Suprapubic skin (tissue), 4 donors: Measurements from ENCODE around the gene SPAG16. TPM values are rescaled to one million over a fixed set of nuclear protein-coding genes. Genes with fewer than 3 reads are reported as not detected.

Source experiments
- DNase-seq, 2 donors: peaks; one replicate each; pipeline ENCODE4 v3.0.0-alpha.2; 2019; ENCODE audit warnings: low spot score in 2 of 2
- H3K27ac ChIP-seq: fragments of 200-600 bp; sonication (generic); one replicate; pipeline ENCODE4 v1.5.1; 2019
- H3K27me3 ChIP-seq: fragments of 200-600 bp; sonication (generic); one replicate; pipeline ENCODE4 v1.5.1; 2019
- H3K36me3 ChIP-seq: fragments of 200-600 bp; sonication (generic); one replicate; pipeline ENCODE4 v1.5.1; 2019
- H3K4me1 ChIP-seq: fragments of 200-600 bp; sonication (generic); one replicate; pipeline ENCODE4 v1.5.1; 2019
- H3K4me3 ChIP-seq: fragments of 200-600 bp; sonication (generic); one replicate; pipeline ENCODE4 v1.5.1; 2019; ENCODE audit warnings: mild to moderate bottlenecking
- H3K9me3 ChIP-seq: fragments of 200-600 bp; sonication (generic); one replicate; pipeline ENCODE4 v1.5.1; 2019
- CTCF ChIP-seq, 2 donors: fragments of 200-600 bp in 1 of 2; fragments of 450-650 bp in 1 of 2; sonication (generic) in 1 of 2; IDR thresholded peaks; one replicate each; pipeline ENCODE4 v1.5.1; 2016 to 2019; ENCODE audit warnings: antibody characterized with exemption in 2 of 2, mild to moderate bottlenecking in 1 of 2, moderate library complexity in 1 of 2
- EP300 ChIP-seq: sonication (generic); formaldehyde crosslinking; IDR thresholded peaks from one replicate; pipeline ENCODE4 v1.6.1; 2017; ENCODE audit warnings: antibody characterized with exemption
- POLR2A ChIP-seq, 2 donors: fragments of 450-650 bp; IDR thresholded peaks; one replicate each; pipeline ENCODE4 v1.6.1; 2017; ENCODE audit warnings: antibody characterized with exemption in 2 of 2, mild to moderate bottlenecking in 2 of 2, moderate library complexity in 2 of 2
- POLR2AphosphoS5 ChIP-seq, 3 donors: sonication (generic); formaldehyde crosslinking; IDR thresholded peaks; one replicate each; pipeline ENCODE4 v1.6.1; 2017; ENCODE audit warnings: antibody characterized with exemption in 3 of 3
- WGBS: methylation state at CpG from one replicate; pipeline ENCODE4 v1.1.5; 2018; 5-methylcytosine and 5-hydroxymethylcytosine counted together
- total RNA-seq, 4 donors: library from RNA; depleted of rRNA; stranded (reverse); fragments of >200 nt; gene quantifications; one replicate each; pipeline ENCODE4 v1.1.0, GENCODE V29; 2016

The SPAG16 gene
- total RNA-seq, 4 donors from 2014 or later, result 17.5 to 31.4 (median 22.0) TPM

GRCh38 chr2:214265991-214266489 is 981.8 kb downstream of the SPAG16 start:
- no peak for TF ChIP-seq POLR2A (IDR thresholded peaks at IDR 0.05)
- TF ChIP-seq POLR2AphosphoS5 (IDR thresholded peaks at IDR 0.05), result no peak
- no peak for TF ChIP-seq CTCF (IDR thresholded peaks at IDR 0.05)
- TF ChIP-seq EP300, result no peak
- 66% methylated on average over 3 of the region's 3 CpGs for WGBS

GRCh38 chr2:214277880-214278279 is 993.6 kb downstream of the SPAG16 start:
- no peak for TF ChIP-seq EP300
- no peak for TF ChIP-seq POLR2A (IDR thresholded peaks at IDR 0.05)
- no peak for TF ChIP-seq CTCF (IDR thresholded peaks at IDR 0.05)
- TF ChIP-seq POLR2AphosphoS5 (IDR thresholded peaks at IDR 0.05), result no peak
- WGBS, result 86% methylated on average over 9 of the region's 9 CpGs

More at GRCh38 chr2:214265991-214266489, 981.8 kb downstream of the SPAG16 start:
- Histone ChIP-seq H3K27ac (no peak overlapping the region), H3K36me3 (no peaks in the 10 kb centered on the region), H3K4me3 (no peak overlapping the region), H3K4me1 (no peaks in the 10 kb centered on the region), H3K27me3 (no peaks in the 10 kb centered on the region), H3K9me3 (no peaks in the 10 kb centered on the region)
- DNase-seq, result no peak

DNA sequence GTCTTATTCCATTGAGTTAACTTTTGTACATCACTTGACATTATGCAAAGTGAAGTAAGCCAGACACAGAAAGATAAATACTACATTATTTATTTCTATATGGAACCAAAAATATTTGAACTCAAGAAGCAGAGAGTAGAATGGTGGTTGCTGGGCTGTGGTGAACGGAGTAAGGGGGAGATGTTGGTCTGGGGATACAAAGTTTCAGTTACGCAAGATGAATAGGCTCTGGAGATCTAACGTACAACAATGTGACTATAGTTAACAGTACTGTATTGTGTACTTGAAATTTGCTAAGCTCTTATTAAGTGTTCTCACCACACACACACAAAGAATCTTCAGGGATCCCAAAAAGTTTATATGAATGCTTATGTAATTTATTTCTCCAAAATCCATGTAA is 1001.7 kb downstream of the SPAG16 start:
- Histone ChIP-seq H3K27ac (no peak overlapping the region), H3K27me3 (no peaks in the 10 kb centered on the region), H3K36me3 (no peaks in the 10 kb centered on the region), H3K4me1 (no peaks in the 10 kb centered on the region), H3K4me3 (no peak overlapping the region), H3K9me3 (peaks cover 3% of the 10 kb centered on the region)
- no peak for DNase-seq
- TF ChIP-seq EP300 (no peak), POLR2AphosphoS5 (IDR thresholded peaks at IDR 0.05) (no peak), CTCF (IDR thresholded peaks at IDR 0.05) (no peak), POLR2A (IDR thresholded peaks at IDR 0.05) (no peak)
- 54% methylated on average over 3 of the region's 3 CpGs for WGBS

More at GRCh38 chr2:214277880-214278279, 993.6 kb downstream of the SPAG16 start:
- no peaks in the 10 kb centered on the region for H3K27me3 ChIP-seq
- H3K4me3 ChIP-seq, result no peak overlapping the region
- no peaks in the 10 kb centered on the region for H3K36me3 ChIP-seq
- no peak for DNase-seq
- no peak overlapping the region for H3K27ac ChIP-seq
- no peaks in the 10 kb centered on the region for H3K4me1 ChIP-seq
- peaks cover 4% of the 10 kb centered on the region for H3K9me3 ChIP-seq

GRCh38 chr2:214293593-214293992 is 1009.3 kb downstream of the SPAG16 start:
- Histone ChIP-seq H3K4me1 (no peaks in the 10 kb centered on the region), H3K9me3 (peaks cover 8% of the 10 kb centered on the region), H3K4me3 (no peak overlapping the region), H3K27ac (no peak overlapping the region), H3K36me3 (no peaks in the 10 kb centered on the region), H3K27me3 (no peaks in the 10 kb centered on the region)
- no peak for TF ChIP-seq POLR2AphosphoS5 (IDR thresholded peaks at IDR 0.05)
- TF ChIP-seq EP300, result no peak
- TF ChIP-seq POLR2A (IDR thresholded peaks at IDR 0.05), result no peak
- DNase-seq, result no peak

DNA sequence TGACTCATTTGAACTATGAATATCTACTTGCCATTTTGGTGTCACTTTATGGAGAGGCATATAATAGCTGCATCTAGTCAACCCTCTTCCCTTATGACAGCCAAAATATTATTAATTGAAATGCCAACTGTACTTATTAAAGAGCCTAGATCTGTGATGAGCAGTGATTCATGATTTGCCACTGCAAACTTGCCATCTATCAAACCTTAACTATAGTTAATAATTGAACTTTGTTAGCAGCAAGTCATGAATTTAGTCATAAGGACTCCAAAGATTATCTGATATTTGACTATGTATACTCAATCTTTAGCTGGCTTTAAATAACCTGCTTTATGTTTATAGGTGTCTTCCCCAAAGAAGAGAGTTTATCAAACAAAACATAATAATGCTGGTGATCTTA is 1010.2 kb downstream of the SPAG16 start:
- no peak for DNase-seq
- Histone ChIP-seq H3K9me3 (peaks cover 8% of the 10 kb centered on the region), H3K4me3 (no peak overlapping the region), H3K27ac (no peak overlapping the region), H3K36me3 (no peaks in the 10 kb centered on the region), H3K4me1 (no peaks in the 10 kb centered on the region), H3K27me3 (no peaks in the 10 kb centered on the region)
- TF ChIP-seq CTCF (IDR thresholded peaks at IDR 0.05) (no peak), POLR2A (IDR thresholded peaks at IDR 0.05) (no peak), EP300 (no peak), POLR2AphosphoS5 (IDR thresholded peaks at IDR 0.05) (no peak)

DNA sequence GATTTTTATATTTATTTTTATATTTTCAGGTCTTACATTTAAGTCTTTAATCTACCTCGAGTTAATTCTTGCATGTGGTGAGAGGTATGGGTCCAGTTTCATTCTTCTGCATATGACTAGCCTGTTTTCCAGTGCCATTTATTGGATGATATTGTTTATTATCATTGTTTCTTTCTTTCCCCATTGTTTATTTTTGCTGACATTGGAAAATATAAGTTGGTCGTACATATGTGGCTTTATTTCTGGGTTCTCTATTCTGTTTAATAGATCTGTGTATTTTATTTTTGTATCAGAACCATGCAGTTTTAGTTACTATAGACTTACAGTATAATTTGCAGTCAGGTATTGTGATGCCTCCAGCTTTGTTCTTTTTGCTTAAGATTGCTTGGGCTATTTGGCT is 1013.2 kb downstream of the SPAG16 start:
- no peak for TF ChIP-seq POLR2A (IDR thresholded peaks at IDR 0.05)
- TF ChIP-seq EP300, result no peak
- no peak for TF ChIP-seq CTCF (IDR thresholded peaks at IDR 0.05)
- no peak for TF ChIP-seq POLR2AphosphoS5 (IDR thresholded peaks at IDR 0.05)
- DNase-seq, result no peak
- H3K9me3 ChIP-seq, result peaks cover 5% of the 10 kb centered on the region
- H3K27ac ChIP-seq, result no peak overlapping the region
- H3K4me3 ChIP-seq, result no peak overlapping the region
- 77% methylated on average over 2 of the region's 2 CpGs for WGBS
- H3K36me3 ChIP-seq, result no peaks in the 10 kb centered on the region
- no peaks in the 10 kb centered on the region for H3K27me3 ChIP-seq
- H3K4me1 ChIP-seq, result no peaks in the 10 kb centered on the region
